ENCODE measurements around the gene TGFBR3.
A peak's percentile ranks its signal among the peaks of the same experiment; 100 is the strongest.

DNA sequence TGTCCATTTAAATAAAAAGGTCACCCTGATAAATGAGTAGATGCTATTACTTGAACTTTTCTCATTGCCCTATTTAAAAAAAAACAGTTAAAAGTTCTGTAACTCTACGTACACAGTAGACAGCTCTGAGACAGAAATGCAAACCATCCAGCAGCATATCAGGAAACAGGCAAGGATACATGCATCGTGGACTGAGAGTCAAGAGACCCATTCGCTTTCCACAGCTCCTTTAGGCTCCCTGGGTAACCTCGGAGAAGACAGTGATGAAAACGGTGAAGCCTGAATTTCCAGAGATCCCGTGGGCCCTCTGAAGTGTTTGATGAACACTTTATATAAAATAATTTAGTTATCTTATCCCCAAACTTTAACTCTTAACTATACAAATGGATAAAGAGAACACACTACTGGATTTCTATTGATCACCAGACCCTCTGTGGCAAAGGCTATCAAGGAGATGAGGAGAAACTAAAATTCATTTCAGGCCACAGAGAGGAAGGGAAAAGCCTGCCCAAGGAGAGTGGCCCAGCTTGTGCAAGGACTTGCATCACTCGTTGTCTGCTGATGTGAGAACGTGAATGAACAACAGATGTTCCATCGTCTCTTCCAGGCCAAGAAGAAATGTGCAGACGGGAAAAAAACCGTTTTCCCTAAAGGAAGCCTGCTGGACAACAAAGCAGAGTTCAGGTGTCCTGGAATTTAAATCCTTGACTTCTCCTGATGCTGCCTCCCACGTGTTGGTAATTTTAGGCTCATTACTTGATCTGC is 131.0 kb downstream of the TGFBR3 start:
- TF ChIP-seq, protein P1, sequence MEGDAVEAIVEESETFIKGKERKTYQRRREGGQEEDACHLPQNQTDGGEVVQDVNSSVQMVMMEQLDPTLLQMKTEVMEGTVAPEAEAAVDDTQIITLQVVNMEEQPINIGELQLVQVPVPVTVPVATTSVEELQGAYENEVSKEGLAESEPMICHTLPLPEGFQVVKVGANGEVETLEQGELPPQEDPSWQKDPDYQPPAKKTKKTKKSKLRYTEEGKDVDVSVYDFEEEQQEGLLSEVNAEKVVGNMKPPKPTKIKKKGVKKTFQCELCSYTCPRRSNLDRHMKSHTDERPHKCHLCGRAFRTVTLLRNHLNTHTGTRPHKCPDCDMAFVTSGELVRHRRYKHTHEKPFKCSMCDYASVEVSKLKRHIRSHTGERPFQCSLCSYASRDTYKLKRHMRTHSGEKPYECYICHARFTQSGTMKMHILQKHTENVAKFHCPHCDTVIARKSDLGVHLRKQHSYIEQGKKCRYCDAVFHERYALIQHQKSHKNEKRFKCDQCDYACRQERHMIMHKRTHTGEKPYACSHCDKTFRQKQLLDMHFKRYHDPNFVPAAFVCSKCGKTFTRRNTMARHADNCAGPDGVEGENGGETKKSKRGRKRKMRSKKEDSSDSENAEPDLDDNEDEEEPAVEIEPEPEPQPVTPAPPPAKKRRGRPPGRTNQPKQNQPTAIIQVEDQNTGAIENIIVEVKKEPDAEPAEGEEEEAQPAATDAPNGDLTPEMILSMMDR (IDR thresholded peaks at IDR 0.05) = peak in 1 of 5 experiments; percentile 33
- no peak for TF ChIP-seq POLR2A (IDR thresholded peaks at IDR 0.05)
